Esophagus (tissue), 2 donors: ENCODE results near the gene FLYWCH1. TPM values are rescaled to one million over a fixed set of nuclear protein-coding genes. Genes with fewer than 3 reads are reported as not detected.
A peak's percentile ranks its signal among the peaks of the same experiment; 100 is the strongest.

ENCODE experiments used
- H3K27ac ChIP-seq, 2 donors: one replicate each; pipeline ENCODE4 v1.5.1; 2013; ENCODE audit warnings: low read depth in 2 of 2, mild to moderate bottlenecking in 2 of 2, inconsistent platforms in 1 of 2, low read length in 1 of 2, moderate library complexity in 1 of 2
- H3K27me3 ChIP-seq, 2 donors: one replicate each; pipeline ENCODE4 v1.6.1; 2013; ENCODE audit warnings: low read length in 2 of 2, control low read depth in 1 of 2, mild to moderate bottlenecking in 1 of 2; ENCODE audit not compliant: insufficient read depth in 2 of 2, control insufficient read depth in 1 of 2
- H3K36me3 ChIP-seq, 2 donors: one replicate each; pipeline ENCODE4 v1.6.1; 2013; ENCODE audit warnings: low read length in 1 of 2; ENCODE audit not compliant: control insufficient read depth in 2 of 2, insufficient read depth in 2 of 2
- H3K4me1 ChIP-seq, 2 donors: one replicate each; pipeline ENCODE4 v1.6.1; 2013; ENCODE audit warnings: low read length in 1 of 2; ENCODE audit not compliant: control insufficient read depth in 2 of 2, insufficient read depth in 2 of 2
- H3K4me3 ChIP-seq, 2 donors: one replicate each; pipeline ENCODE4 v1.5.1; 2013; ENCODE audit warnings: low read length in 2 of 2, mild to moderate bottlenecking in 2 of 2, low read depth in 1 of 2, moderate library complexity in 1 of 2
- H3K9me3 ChIP-seq, 2 donors: one replicate each; pipeline ENCODE4 v1.6.1; 2013; ENCODE audit warnings: mild to moderate bottlenecking in 2 of 2, low read depth in 1 of 2, low read length in 1 of 2, moderate library complexity in 1 of 2; ENCODE audit not compliant: control insufficient read depth in 2 of 2, insufficient read depth in 1 of 2
- WGBS, 2 donors: extraction: QIAGEN DNeasy Blood & Tissue Kit; methylation state at CpG; one replicate each; pipeline ENCODE4 v1.1.7; 2013; 5-methylcytosine and 5-hydroxymethylcytosine counted together
- polyA plus RNA-seq, 2 donors: library from polyadenylated mRNA; stranded (reverse); fragments of 200-250 nt; gene quantifications; one replicate each; pipeline ENCODE4 v1.2.3, GENCODE V29; 2013
- donor health status: healthy with polysubstance abuse.
- donor health status: Bipolar disorder and iron deficiency.

The FLYWCH1 gene
- polyA plus RNA-seq, 2 donors, result 12.9 to 20.2 TPM

DNA sequence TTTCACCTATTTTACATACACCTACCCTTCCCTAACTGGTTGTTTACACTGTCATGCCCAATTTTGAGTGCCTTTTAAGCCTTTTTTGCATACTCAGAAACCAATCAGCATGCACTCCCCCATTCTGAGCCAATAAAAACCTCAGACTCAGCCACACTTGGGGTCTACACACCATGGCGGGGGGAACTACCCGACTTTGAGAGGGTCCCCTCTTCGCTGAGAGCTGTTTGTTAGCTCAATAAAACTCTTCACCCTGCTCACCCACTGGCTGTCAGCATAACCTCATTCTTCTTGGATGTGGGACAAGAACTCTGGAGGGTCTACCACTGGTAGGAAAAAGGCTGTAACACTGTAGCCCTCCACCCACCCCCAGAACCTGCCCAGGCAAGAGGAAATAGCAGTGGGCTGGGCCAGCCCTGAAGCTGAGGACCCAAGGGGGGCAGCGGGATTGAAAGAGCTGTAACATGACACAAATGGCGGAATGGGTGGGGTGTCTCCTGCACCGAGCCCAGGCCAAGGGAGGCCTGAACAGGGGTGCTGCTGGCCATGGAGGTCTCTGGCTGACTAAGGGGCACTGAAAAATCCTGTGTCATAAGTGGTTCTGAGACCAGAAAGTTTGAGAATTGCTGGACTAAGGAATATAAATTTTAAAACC is 31.8 kb upstream of the FLYWCH1 start:
- H3K27ac ChIP-seq, result no peak overlapping the region

DNA sequence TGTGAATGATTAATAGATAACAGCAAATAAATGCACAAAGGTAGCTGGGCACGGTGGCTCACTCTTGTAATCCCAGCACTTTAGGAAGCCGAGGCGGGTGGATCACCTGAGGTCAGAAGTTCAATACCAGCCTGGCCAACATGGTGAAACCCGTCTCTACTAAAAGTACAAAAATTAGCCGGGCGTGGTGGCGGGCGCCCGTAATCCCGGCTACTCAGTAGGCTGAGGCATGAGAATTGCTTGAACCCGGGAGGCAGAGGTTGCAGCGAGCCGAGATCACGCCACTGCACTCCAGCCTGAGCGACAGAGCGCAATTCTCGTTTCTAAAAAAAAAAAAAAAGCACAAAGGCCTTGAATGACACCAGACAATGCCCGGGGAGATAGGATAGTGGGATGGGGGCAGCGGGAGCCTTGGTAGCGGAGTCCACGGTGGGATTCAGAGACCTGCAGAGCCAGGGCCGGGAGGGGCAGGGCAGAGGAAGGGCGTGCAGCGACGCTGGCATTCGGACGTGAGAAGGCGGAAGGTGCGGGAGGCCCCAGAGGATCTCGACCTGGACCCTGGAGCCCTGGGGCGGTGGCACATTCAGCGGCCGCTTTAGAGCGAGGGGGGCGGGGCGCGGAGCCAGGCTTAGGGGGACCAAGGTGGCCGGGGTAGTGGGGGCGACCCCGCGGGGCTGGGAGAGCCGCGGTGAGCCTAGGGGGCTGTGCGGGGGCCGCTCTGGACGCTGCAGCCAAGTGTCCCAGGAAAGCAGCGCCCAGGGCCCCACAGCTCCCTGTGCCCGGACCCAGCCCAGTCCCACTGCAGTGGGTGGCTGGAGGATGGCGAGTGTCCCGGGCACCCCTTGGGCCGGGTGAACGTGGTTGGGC is 29.7 kb upstream of the FLYWCH1 start:
- Histone ChIP-seq H3K27me3 (no peaks in the 10 kb centered on the region), H3K9me3 (no peaks in the 10 kb centered on the region), H3K36me3 (no peaks in the 10 kb centered on the region), H3K27ac (peak overlapping the region; percentile 95 to 98), H3K4me1 (peaks cover 5 to 6% of the 10 kb centered on the region in 2 donors), H3K4me3 (peak overlapping the region; percentile 73 to 78)
- WGBS, 2 donors, result 4 to 7% methylated on average over 43 to 51 of the region's 52 CpGs

More for the DNA sequence above, 31.8 kb upstream of the FLYWCH1 start:
- no peaks in the 10 kb centered on the region for H3K36me3 ChIP-seq
- H3K4me1 ChIP-seq, result peaks cover 5 to 6% of the 10 kb centered on the region in 2 donors
- H3K4me3 ChIP-seq, result no peak overlapping the region
- 85 to 90% methylated on average over 6 of the region's 6 CpGs for WGBS, 2 donors
- no peaks in the 10 kb centered on the region for H3K27me3 ChIP-seq
- H3K9me3 ChIP-seq, result no peaks in the 10 kb centered on the region

DNA sequence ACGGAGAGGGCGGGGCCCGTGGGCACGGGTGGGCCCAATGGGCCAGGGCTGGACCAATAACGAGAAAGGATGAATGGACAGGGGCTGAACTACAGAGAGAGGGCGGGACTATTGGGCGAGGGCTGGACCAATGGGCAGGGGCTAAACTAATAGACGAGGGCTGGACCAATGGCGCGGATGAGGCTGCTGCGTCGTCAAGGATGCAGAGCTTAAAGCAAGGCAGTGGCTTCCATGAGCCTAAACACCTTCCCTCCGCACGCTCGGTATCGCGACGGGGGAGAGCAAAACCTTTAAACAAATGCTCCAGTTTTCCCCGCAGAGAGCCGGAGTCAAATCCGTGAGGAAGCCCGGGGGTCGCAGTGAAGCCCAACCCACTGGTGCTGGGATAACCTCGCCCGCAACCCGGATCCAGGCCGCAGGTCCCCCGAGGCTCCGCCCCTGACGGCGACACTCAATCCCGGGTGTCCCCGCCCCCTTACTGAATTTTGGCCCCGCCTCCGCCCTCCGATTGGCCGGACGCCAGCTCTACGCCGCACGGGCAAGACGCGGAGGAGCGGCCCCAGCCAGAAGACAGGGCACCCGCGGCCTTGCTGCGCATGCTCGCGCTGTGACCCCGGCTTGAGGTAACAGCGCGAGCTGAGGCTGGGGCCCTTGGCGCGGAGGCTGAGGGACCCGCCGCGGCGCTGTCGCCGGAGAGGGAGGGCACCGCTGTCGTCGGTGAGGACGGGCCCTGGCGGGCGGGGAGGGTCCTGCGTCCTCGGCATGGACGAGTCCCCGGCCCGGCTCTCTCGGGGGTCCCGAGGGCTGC is 28.9 kb upstream of the FLYWCH1 start, which contains the start of gene FLYWCH2:
FLYWCH2 (plus strand) TSS at position 566 of the 808 bp plus-strand sequence. CDS start 13,235 bp downstream, outside the sequence.
- 0% methylated on average over 67 to 73 of the region's 73 CpGs for whole genome bisulfite sequencing, 2 donors
- H3K27ac ChIP-seq, result peak within 1 kb of the TSS; percentile 95 to 98
- H3K4me1 ChIP-seq, result peaks cover 5 to 6% of the 10 kb centered on the region in 2 donors

DNA sequence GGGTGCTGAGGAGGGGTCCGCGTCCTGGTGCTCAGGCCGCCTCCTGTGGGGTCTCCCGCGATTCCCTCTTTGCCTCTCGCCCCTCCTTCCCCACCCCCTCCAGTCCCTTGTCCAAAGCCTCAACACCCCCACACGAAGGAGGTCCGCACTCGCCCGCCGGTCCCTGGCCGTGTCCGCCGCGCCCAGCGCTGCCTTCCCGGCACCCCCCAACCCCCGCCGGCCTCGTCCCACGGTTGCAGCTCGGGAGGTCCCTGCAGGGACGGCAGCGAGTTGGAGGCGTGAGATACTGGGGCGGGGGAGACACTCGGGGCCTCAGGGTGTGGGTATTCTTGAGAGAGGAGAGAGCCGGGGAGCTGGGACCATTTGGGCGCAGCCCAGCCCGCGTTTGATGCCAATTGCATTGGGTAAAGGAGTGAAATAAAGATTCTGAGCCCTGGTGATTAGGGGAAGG is 28.2 kb upstream of the FLYWCH1 start:
- H3K4me1 ChIP-seq, result peaks cover 5 to 6% of the 10 kb centered on the region in 2 donors
- H3K36me3 ChIP-seq, result no peaks in the 10 kb centered on the region
- 1% methylated on average over 30 to 31 of the region's 31 CpGs for WGBS, 2 donors
- no peaks in the 10 kb centered on the region for H3K9me3 ChIP-seq
- no peaks in the 10 kb centered on the region for H3K27me3 ChIP-seq
- H3K27ac ChIP-seq, result peak overlapping the region; percentile 95 to 98
- H3K4me3 ChIP-seq, result peak overlapping the region; percentile 73 to 78

More for the DNA sequence above, 28.9 kb upstream of the FLYWCH1 start, which contains the start of gene FLYWCH2:
- no peaks in the 10 kb centered on the region for H3K36me3 ChIP-seq
- no peaks in the 10 kb centered on the region for H3K9me3 ChIP-seq
- peak within 1 kb of the TSS; percentile 73 to 78 for H3K4me3 ChIP-seq
- H3K27me3 ChIP-seq, result no peaks in the 10 kb centered on the region

DNA sequence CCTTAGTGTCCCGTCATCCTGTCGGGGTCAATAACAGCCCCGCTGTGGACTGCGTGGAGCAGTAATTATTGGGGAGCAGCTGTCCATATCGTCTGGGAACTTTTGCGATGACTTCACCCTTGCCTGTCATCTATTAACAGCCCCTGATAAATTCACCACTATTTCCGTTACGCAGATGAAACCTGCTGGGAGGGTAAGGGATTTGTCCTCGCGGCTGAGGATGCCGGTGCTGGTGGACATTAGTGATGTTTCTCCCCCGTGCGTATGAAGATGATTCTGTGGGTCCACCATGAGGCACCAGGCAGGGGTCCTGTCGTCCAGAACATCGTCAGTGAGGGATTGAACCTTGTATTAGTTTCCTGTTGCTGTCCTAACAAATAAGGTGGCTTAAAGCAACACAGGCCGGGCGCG is 27.7 kb upstream of the FLYWCH1 start:
- H3K4me3 ChIP-seq, result peak overlapping the region; percentile 73 to 78
- no peaks in the 10 kb centered on the region for H3K36me3 ChIP-seq
- 56 to 60% methylated on average over 18 of the region's 18 CpGs for WGBS, 2 donors
- H3K27me3 ChIP-seq, result no peaks in the 10 kb centered on the region
- H3K27ac ChIP-seq, result peak overlapping the region; percentile 95 to 98
- no peaks in the 10 kb centered on the region for H3K9me3 ChIP-seq
- peaks cover 5 to 6% of the 10 kb centered on the region in 2 donors for H3K4me1 ChIP-seq

DNA sequence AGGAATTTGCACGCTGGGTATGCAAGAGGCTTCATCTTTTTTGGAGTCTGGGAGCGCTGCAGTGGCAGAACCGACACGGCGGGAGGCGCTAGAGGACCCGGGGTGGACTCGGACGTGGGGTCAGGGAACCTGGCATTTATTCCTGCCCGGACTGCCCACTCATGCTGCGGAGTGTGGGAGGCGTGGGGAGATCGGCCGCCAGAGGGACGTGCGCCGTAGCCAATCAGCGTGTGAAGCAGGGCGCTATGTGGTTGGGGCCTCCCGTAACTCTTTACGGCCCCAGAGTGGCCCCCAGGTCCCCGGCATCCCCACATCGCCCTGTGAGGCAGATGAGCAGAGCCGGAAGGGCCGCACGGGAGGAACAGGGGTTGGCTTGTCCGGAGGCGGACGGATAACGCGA is 17.5 kb upstream of the FLYWCH1 start:
- no peaks in the 10 kb centered on the region for H3K27me3 ChIP-seq
- H3K9me3 ChIP-seq, result no peaks in the 10 kb centered on the region
- 89 to 93% methylated on average over 31 of the region's 31 CpGs for WGBS, 2 donors
- H3K4me3 ChIP-seq, result no peak overlapping the region
- peaks cover 8 to 18% of the 10 kb centered on the region in 2 donors for H3K36me3 ChIP-seq
- no peak overlapping the region for H3K27ac ChIP-seq
- H3K4me1 ChIP-seq, result no peaks in the 10 kb centered on the region

DNA sequence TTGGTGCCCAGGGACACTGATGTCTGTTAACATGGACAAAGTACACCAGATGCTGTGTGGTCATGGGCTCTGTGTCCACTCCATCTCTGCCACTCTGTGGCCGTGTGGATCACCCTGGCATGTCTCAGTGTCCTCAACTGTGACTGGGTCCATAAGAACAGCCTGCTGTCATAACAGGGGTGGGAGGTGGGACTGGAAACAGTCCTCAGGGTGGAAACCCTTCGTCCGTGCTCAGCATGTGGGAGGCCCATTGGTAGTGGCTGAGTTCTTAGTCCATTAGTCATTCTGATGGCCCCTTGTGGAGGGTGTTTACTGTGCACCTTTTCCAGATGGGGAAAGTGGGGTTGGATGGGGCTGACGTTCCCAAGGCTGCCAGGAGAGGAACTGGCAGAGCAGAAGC is 15.9 kb upstream of the FLYWCH1 start:
- Histone ChIP-seq H3K27me3 (no peaks in the 10 kb centered on the region), H3K27ac (no peak overlapping the region), H3K9me3 (no peaks in the 10 kb centered on the region), H3K36me3 (peaks cover 8 to 18% of the 10 kb centered on the region in 2 donors), H3K4me3 (no peak overlapping the region), H3K4me1 (no peaks in the 10 kb centered on the region)
- WGBS, 2 donors, result 63% methylated on average over 4 of the region's 4 CpGs

DNA sequence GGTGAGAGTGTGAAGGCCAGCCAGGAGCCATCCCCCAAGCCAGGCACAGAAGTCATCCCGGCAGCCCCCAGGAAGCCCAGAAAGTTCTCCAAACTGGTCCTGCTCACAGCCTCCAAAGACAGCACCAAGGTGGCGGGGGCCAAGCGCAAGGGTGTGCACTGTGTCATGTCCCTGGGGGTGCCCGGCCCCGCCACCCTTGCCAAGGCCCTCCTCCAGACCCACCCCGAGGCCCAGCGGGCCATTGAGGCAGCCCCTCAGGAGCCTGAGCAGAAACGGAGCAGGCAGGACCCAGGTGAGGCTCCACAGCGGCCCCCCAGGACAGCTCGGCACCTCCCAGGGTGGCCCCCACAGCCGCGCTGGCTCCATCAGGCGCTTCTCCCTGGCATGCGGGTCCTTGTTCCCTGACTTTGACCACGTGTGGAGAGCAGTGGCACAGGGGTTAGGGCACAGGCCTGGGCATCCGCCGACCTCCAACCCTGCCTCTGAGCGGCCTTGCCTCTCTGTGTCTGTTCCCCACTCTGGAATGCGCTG is 15.2 kb upstream of the FLYWCH1 start:
- H3K4me3 ChIP-seq, result no peak overlapping the region
- 94 to 97% methylated on average over 19 of the region's 19 CpGs for WGBS, 2 donors

DNA sequence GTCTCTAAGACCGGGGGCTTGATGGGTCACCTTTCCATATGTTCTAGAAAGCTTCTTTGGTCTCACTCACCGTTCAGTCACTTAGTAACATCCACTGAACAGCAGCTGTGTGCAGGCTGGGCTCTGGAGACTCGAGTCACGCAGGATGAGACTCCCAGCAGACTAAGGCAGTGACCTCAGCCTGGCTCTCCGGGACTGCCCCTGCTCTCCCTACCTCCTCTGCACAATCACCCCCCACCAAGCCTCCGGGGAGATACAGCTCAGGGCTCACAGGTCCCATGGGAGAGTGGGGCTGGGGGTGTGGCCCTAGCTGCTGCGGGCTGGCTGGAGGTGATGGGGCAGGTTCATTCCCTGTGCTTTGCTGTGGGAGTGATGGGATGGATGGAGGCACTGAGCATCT is 14.6 kb upstream of the FLYWCH1 start:
- H3K27me3 ChIP-seq, result no peaks in the 10 kb centered on the region
- peaks cover 8 to 18% of the 10 kb centered on the region in 2 donors for H3K36me3 ChIP-seq
- no peak overlapping the region for H3K27ac ChIP-seq
- no peak overlapping the region for H3K4me3 ChIP-seq
- H3K9me3 ChIP-seq, result no peaks in the 10 kb centered on the region
- WGBS, 2 donors, result 80 to 83% methylated on average over 7 of the region's 7 CpGs
- H3K4me1 ChIP-seq, result no peaks in the 10 kb centered on the region

More for the DNA sequence above, 15.2 kb upstream of the FLYWCH1 start:
- Histone ChIP-seq H3K4me1 (no peaks in the 10 kb centered on the region), H3K9me3 (no peaks in the 10 kb centered on the region), H3K36me3 (peaks cover 8 to 18% of the 10 kb centered on the region in 2 donors), H3K27me3 (no peaks in the 10 kb centered on the region), H3K27ac (no peak overlapping the region)
